SU-DHL-6 (cell line): ENCODE data around the gene ENTREP3.

Source experiments
- CTCF ChIP-seq: fragments of 200-600 bp; sonication (generic); IDR thresholded peaks from one replicate; pipeline ENCODE4 v1.5.1; 2017; ENCODE audit warnings: antibody characterized with exemption, mild to moderate bottlenecking, low read length, moderate library complexity; ENCODE audit not compliant: insufficient read depth, poor library complexity, severe bottlenecking
- EZH2phosphoT487 ChIP-seq: fragments of 200-600 bp; sonication (generic), shearing (Covaris generic); conservative IDR thresholded peaks from 2 replicates; pipeline ENCODE4 v1.6.1; 2018; ENCODE audit warnings: mild to moderate bottlenecking, antibody characterized with exemption, low read length, moderate library complexity, mixed read lengths

DNA sequence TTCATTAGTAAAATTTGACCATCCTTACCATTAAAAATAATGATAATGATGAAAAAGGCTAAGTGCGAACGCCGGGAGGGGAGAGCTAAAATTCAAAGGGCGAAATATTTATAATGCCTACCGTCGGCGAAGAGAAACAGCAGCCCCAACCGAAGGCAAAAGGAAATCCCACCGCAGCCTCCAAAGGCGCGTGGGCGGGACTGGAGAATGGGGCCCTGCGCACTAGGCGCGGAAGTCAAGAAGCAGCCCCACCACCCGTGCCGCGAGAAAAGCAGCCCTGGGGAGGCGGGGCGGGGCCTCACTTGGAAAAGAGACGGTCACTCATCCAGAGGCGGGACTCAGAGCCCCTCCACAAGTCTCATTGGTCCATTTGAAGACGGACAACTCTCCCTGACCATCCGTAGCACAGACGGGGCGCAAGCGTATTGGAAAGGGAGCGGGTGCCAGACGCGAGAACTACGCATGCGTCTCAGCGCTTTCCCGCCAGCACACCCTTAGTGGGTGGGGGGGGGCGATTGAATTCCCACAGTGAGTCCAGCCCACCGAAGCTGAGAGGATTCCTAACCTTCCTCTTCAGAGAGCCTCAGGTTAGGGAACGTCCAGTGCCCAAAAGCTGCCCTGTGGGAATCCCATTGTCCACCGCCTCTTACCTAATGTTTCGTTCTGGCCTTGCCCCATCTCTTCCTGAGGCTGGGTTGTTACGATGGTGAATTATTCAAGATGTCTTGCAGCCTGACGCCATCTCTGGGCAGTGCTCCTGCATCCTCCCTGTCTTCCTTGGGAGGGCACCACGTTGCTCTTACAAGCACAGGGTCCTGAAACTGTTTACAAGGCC lies 27.8 kb downstream of the ENTREP3 start:
- TF ChIP-seq CTCF (no peak), EZH2phosphoT487 (no peak)
